Lower lobe of right lung (tissue), 2 donors: ENCODE results near the gene MMD. TPM values are rescaled to one million over a fixed set of nuclear protein-coding genes. Genes with fewer than 3 reads are reported as not detected.

Source experiments
- ATAC-seq, 2 donors: fragments of 200-7000 bp; cut with Tn5 transposase; one replicate each; pipeline ENCODE4 v1.9.1; 2020 to 2022; ENCODE audit warnings: mild to moderate bottlenecking in 2 of 2, moderate library complexity in 2 of 2
- DNase-seq: peaks from one replicate; pipeline ENCODE4 v3.0.0-alpha.2; 2020
- H3K27ac ChIP-seq: fragments of 200-600 bp; one replicate; pipeline ENCODE4 v1.8.0; 2022
- H3K27me3 ChIP-seq: fragments of 200-600 bp; one replicate; pipeline ENCODE4 v1.8.0; 2022; ENCODE audit warnings: low read depth
- H3K36me3 ChIP-seq: fragments of 200-600 bp; one replicate; pipeline ENCODE4 v1.8.0; 2022; ENCODE audit warnings: mild to moderate bottlenecking
- H3K4me1 ChIP-seq: fragments of 200-600 bp; one replicate; pipeline ENCODE4 v1.8.0; 2022
- H3K4me3 ChIP-seq: fragments of 200-600 bp; one replicate; pipeline ENCODE4 v1.8.0; 2022; ENCODE audit warnings: mild to moderate bottlenecking
- H3K9me3 ChIP-seq: fragments of 200-600 bp; one replicate; pipeline ENCODE4 v1.8.0; 2022
- CTCF ChIP-seq: fragments of 200-600 bp; IDR thresholded peaks from one replicate; pipeline ENCODE4 v1.8.0; 2022; ENCODE audit warnings: antibody characterized with exemption, mild to moderate bottlenecking
- intact Hi-C: fragments of 100-400 bp; cut with DNase I; formaldehyde crosslinking; loops from one replicate; pipeline ENCODE4 v1.11.0; 2022
- total RNA-seq: library from RNA; stranded (reverse); fragmentation: NEBNext Ultra II Directional; extraction: Animal tissue kit (Norgen Biotek cat#: 25700); gene quantifications from one replicate; pipeline ENCODE4 v1.2.1, GENCODE V29; 2021
- donor health status: DM: no; HTN: yes; CAD: no; lungs with severe emphysema.

The MMD gene
- total RNA-seq, 1 donor from 2014 or later, result 23.1 TPM

- H3K9me3 ChIP-seq, result no peaks in the 10 kb centered on the region
- TF ChIP-seq CTCF, result no peak
- peak overlapping the region; percentile 87 for H3K27ac ChIP-seq
Measured at GRCh38 chr17:55420776-55421178, 858 bp downstream of the MMD start.

GRCh38 chr17:55420067-55420775 is 1.4 kb downstream of the MMD start:
- Histone ChIP-seq H3K27ac (peak overlapping the region; percentile 87), H3K27me3 (no peaks in the 10 kb centered on the region), H3K9me3 (no peaks in the 10 kb centered on the region), H3K4me3 (peak overlapping the region; percentile 98), H3K36me3 (no peaks in the 10 kb centered on the region), H3K4me1 (peaks cover 29% of the 10 kb centered on the region)
- ATAC-seq, result peak in 1 of 2 donors; percentile 18
- no peak for DNase-seq
- no peak for TF ChIP-seq CTCF
- intact Hi-C loops, result no loop called here

More at GRCh38 chr17:55420776-55421178, 858 bp downstream of the MMD start:
- ATAC-seq (peak; percentile 53 to 54), DNase-seq (peak; percentile 71)
- intact Hi-C loops, result no loop called here
- no peaks in the 10 kb centered on the region for H3K36me3 ChIP-seq
- H3K4me3 ChIP-seq, result peak overlapping the region; percentile 98
- H3K27me3 ChIP-seq, result no peaks in the 10 kb centered on the region
- peaks cover 29% of the 10 kb centered on the region for H3K4me1 ChIP-seq

- no peaks in the 10 kb centered on the region for H3K27me3 ChIP-seq
- no peak overlapping the region for H3K4me3 ChIP-seq
- peaks cover 29% of the 10 kb centered on the region for H3K4me1 ChIP-seq
- peaks cover 5% of the 10 kb centered on the region for H3K36me3 ChIP-seq
- intact Hi-C loops, result no loop called here
- TF ChIP-seq CTCF, result no peak
- H3K27ac ChIP-seq, result no peak overlapping the region
- ATAC-seq (no peak), DNase-seq (no peak)
- no peaks in the 10 kb centered on the region for H3K9me3 ChIP-seq
Measured at GRCh38 chr17:55418369-55419268, 3.0 kb downstream of the MMD start.

GRCh38 chr17:55417411-55418268 is 4.0 kb downstream of the MMD start:
- H3K27ac ChIP-seq, result no peak overlapping the region
- no peak for ATAC-seq
- intact Hi-C loops, result no loop called here

More at GRCh38 chr17:55417411-55418268, 4.0 kb downstream of the MMD start:
- H3K27me3 ChIP-seq, result no peaks in the 10 kb centered on the region
- no peak for TF ChIP-seq CTCF
- no peak for DNase-seq
- peaks cover 29% of the 10 kb centered on the region for H3K4me1 ChIP-seq
- no peak overlapping the region for H3K4me3 ChIP-seq
- no peaks in the 10 kb centered on the region for H3K9me3 ChIP-seq
- H3K36me3 ChIP-seq, result peaks cover 9% of the 10 kb centered on the region
